ENCODE results near the gene GATD1. TPM values are rescaled to one million over a fixed set of nuclear protein-coding genes. Genes with fewer than 3 reads are reported as not detected.
A peak's percentile ranks its signal among the peaks of the same experiment; 100 is the strongest.

GATD1 gene
- total and polyA plus RNA-seq, 2 donors (not counting 1 experiment from before 2014, with no cell fraction given): 62.4 to 70.0 TPM

- Histone ChIP-seq H3K4me1 (ENCODE audit: control insufficient read depth in 2 of 2, insufficient read depth in 2 of 2, low read length in 2 of 2) (peaks cover 25 to 40% of the 10 kb centered on the region in 2 donors), H3K4me2 (replicated peaks; ENCODE audit: low read depth, low read length, poor library complexity, severe bottlenecking) (no peak overlapping the region), H3K36me3 (replicated peaks in 1 of 2; ENCODE audit: control extremely low read depth in 1 of 2, control insufficient read depth in 1 of 2, extremely low read depth in 1 of 2, insufficient read depth in 2 of 2, low read length in 1 of 2) (peaks cover 0 to 7% of the 10 kb centered on the region in 2 experiments), H3K9me3 (ENCODE audit: control extremely low read depth in 1 of 3, control insufficient read depth in 2 of 3, insufficient read depth in 1 of 3, low read length in 2 of 3) (peaks cover 0 to 3% (median 0%) of the 10 kb centered on the region in 3 donors), H3K4me3 (ENCODE audit: control extremely low read depth in 1 of 5, extremely low read depth in 1 of 5, insufficient read depth in 1 of 5, low read depth in 2 of 5, low read length in 4 of 5) (no peak overlapping the region), H3K27ac (ENCODE audit: low read length in 2 of 2) (no peak overlapping the region), H2AFZ (ENCODE audit: insufficient read depth, low read depth, low read length, poor library complexity, severe bottlenecking) (no peak overlapping the region), H3K79me2 (ENCODE audit: control insufficient read depth, insufficient read depth, low read length) (peaks cover 33% of the 10 kb centered on the region), H3K27me3 (replicated peaks in 1 of 4; ENCODE audit: control extremely low read depth in 1 of 4, control insufficient read depth in 3 of 4, insufficient read depth in 4 of 4, low read length in 3 of 4) (peaks cover 0 to 24% (median 5%) of the 10 kb centered on the region in 4 experiments), H3K9ac (ENCODE audit: low read length) (no peak overlapping the region), H4K20me1 (ENCODE audit: control insufficient read depth, insufficient read depth, low read length, poor library complexity, severe bottlenecking) (peaks cover 61% of the 10 kb centered on the region)
- 98% methylated on average over 41 of the region's 49 CpGs for WGBS (ENCODE audit: insufficient coverage)
- ATAC-seq (ENCODE audit: low read depth): no peak
- no peak for DNase-seq
- intact Hi-C loops (cut with micrococcal nuclease): loop anchor here (10.0 kb wide), 1 partner anchor 337 kb away; the partner anchor contains the start of gene PTDSS2
- CTCF ChIA-PET: no interaction called here
- Mint-ChIP-seq H3K4me3 (peak overlapping the region; percentile 3), H3K9me3 (ENCODE audit: insufficient read depth) (no peaks in the 10 kb centered on the region), H3K27ac (no peak overlapping the region), H3K27me3 (no peaks in the 10 kb centered on the region), H3K4me1 (peaks cover 16% of the 10 kb centered on the region)
- TF ChIP-seq CTCF (IDR thresholded peaks at IDR 0.05) (no peak), EZH2 (IDR thresholded peaks at IDR 0.05; ENCODE audit: borderline replicate concordance, insufficient read depth, low read depth, low read length, poor library complexity, severe bottlenecking) (no peak)
- POLR2A ChIA-PET: interaction anchor here (0.6 kb wide), 1 partner anchor 49 kb away, joined by 5 read pairs; no protein-coding TSS in a partner anchor
Measured at GRCh38 chr11:791658-792534, 14.6 kb upstream of the GATD1 start.
